Ascending aorta (tissue), 2 donors: ENCODE data around the gene AKR1C2. TPM values are rescaled to one million over a fixed set of nuclear protein-coding genes. Genes with fewer than 3 reads are reported as not detected.

Experiments used
- DNase-seq, 2 donors: peaks; one replicate each; pipeline ENCODE4 v3.0.0-alpha.2; 2019; ENCODE audit warnings: low spot score in 2 of 2
- H3K27ac ChIP-seq, 2 donors: fragments of 200-600 bp; sonication (generic); one replicate each; pipeline ENCODE4 v1.5.1; 2016 to 2017; ENCODE audit warnings: mild to moderate bottlenecking in 1 of 2
- H3K27me3 ChIP-seq: fragments of 200-600 bp; sonication (generic); one replicate; pipeline ENCODE4 v1.5.1; 2017
- H3K36me3 ChIP-seq, 2 donors: fragments of 200-600 bp; sonication (generic); one replicate each; pipeline ENCODE4 v1.5.1; 2016
- H3K4me1 ChIP-seq, 2 donors: fragments of 200-600 bp; sonication (generic); one replicate each; pipeline ENCODE4 v1.5.1; 2016 to 2017; ENCODE audit warnings: mild to moderate bottlenecking in 1 of 2
- H3K4me3 ChIP-seq, 2 donors: fragments of 200-600 bp; sonication (generic); one replicate each; pipeline ENCODE4 v1.5.1; 2016 to 2017; ENCODE audit warnings: mild to moderate bottlenecking in 1 of 2
- H3K9me3 ChIP-seq, 2 donors: fragments of 200-600 bp; sonication (generic); one replicate each; pipeline ENCODE4 v1.5.1; 2016
- CTCF ChIP-seq, 3 experiments: fragments of 200-600 bp in 2 of 3; fragments of 450-650 bp in 1 of 3; sonication (generic) in 2 of 3; IDR thresholded peaks; one replicate each; pipeline ENCODE4 v1.5.1; 2016 to 2019; ENCODE audit warnings: antibody characterized with exemption in 3 of 3, mild to moderate bottlenecking in 1 of 3, moderate library complexity in 1 of 3
- intact Hi-C: fragments of 100-400 bp; cut with DNase I; formaldehyde crosslinking; loops from one replicate; pipeline ENCODE4 v1.15.1; 2023
- total RNA-seq: library from RNA; depleted of rRNA; stranded (reverse); fragments of >200 nt; gene quantifications from one replicate; pipeline ENCODE4 v1.1.0, GENCODE V29; 2016

AKR1C2 gene
- total RNA-seq, 1 donor from 2014 or later = 16.6 TPM

- TF ChIP-seq CTCF (IDR thresholded peaks at IDR 0.05) = no peak
- H3K27ac ChIP-seq = peak overlapping the region; percentile 17 to 45
- intact Hi-C loops = no loop called here
These were observed 18.6 kb downstream of the AKR1C2 start for GRCh38 chr10:4984971-4985594.

GRCh38 chr10:4984223-4984622, 19.4 kb downstream of the AKR1C2 start:
- TF ChIP-seq CTCF (IDR thresholded peaks at IDR 0.05) = no peak
- no peak overlapping the region for H3K4me3 ChIP-seq
- no peaks in the 10 kb centered on the region for H3K27me3 ChIP-seq
- DNase-seq = no peak
- peaks cover 0 to 3% of the 10 kb centered on the region in 2 donors for H3K4me1 ChIP-seq
- H3K9me3 ChIP-seq = no peaks in the 10 kb centered on the region
- intact Hi-C loops = no loop called here
- H3K27ac ChIP-seq = no peak overlapping the region
- H3K36me3 ChIP-seq = no peaks in the 10 kb centered on the region

More at GRCh38 chr10:4984971-4985594, 18.6 kb downstream of the AKR1C2 start:
- Histone ChIP-seq H3K4me1 (peaks cover 0 to 3% of the 10 kb centered on the region in 2 donors), H3K36me3 (no peaks in the 10 kb centered on the region), H3K9me3 (no peaks in the 10 kb centered on the region), H3K4me3 (no peak overlapping the region), H3K27me3 (no peaks in the 10 kb centered on the region)
- DNase-seq = peak in 1 of 2 donors; percentile 55

GRCh38 chr10:4983615-4984216, 19.9 kb downstream of the AKR1C2 start:
- H3K36me3 ChIP-seq = no peaks in the 10 kb centered on the region
- intact Hi-C loops = no loop called here

GRCh38 chr10:4982764-4983226, 20.9 kb downstream of the AKR1C2 start:
- H3K27ac ChIP-seq = peak overlapping the region; percentile 51 to 56
- no peaks in the 10 kb centered on the region for H3K9me3 ChIP-seq
- peak; percentile 26 to 59 for DNase-seq
- no peaks in the 10 kb centered on the region for H3K36me3 ChIP-seq
- H3K27me3 ChIP-seq = no peaks in the 10 kb centered on the region
- TF ChIP-seq CTCF (IDR thresholded peaks at IDR 0.05) = no peak
- no peak overlapping the region for H3K4me3 ChIP-seq
- intact Hi-C loops = no loop called here
- H3K4me1 ChIP-seq = peaks cover 0 to 3% of the 10 kb centered on the region in 2 donors

More at GRCh38 chr10:4983615-4984216, 19.9 kb downstream of the AKR1C2 start:
- Histone ChIP-seq H3K4me3 (no peak overlapping the region), H3K4me1 (peaks cover 0 to 3% of the 10 kb centered on the region in 2 donors), H3K27me3 (no peaks in the 10 kb centered on the region), H3K9me3 (no peaks in the 10 kb centered on the region), H3K27ac (no peak overlapping the region)
- DNase-seq = no peak
- TF ChIP-seq CTCF (IDR thresholded peaks at IDR 0.05) = no peak

GRCh38 chr10:4981722-4982471, 21.8 kb downstream of the AKR1C2 start:
- no peak for DNase-seq
- no peak overlapping the region for H3K4me3 ChIP-seq
- H3K4me1 ChIP-seq = peaks cover 0 to 3% of the 10 kb centered on the region in 2 donors
- no peaks in the 10 kb centered on the region for H3K9me3 ChIP-seq
- TF ChIP-seq CTCF (IDR thresholded peaks at IDR 0.05) = peak in 1 of 3 experiments; percentile 6
- intact Hi-C loops = no loop called here
- H3K27me3 ChIP-seq = no peaks in the 10 kb centered on the region
- peak overlapping the region; percentile 51 to 56 for H3K27ac ChIP-seq
- H3K36me3 ChIP-seq = peaks cover 0 to 2% of the 10 kb centered on the region in 2 donors
